Measurements from ENCODE around the gene OSBPL5. TPM values are rescaled to one million over a fixed set of nuclear protein-coding genes. Genes with fewer than 3 reads are reported as not detected.

Gene OSBPL5
- total and polyA plus RNA-seq, 2 donors: 28.2 to 42.3 TPM

GRCh38 chr11:3193373-3194015, 28.4 kb upstream of the OSBPL5 start:
- 89% methylated on average over 19 of the region's 19 CpGs for WGBS
- H3K4me1 ChIP-seq (ENCODE audit: control insufficient read depth in 2 of 2, insufficient read depth in 2 of 2, low read length in 2 of 2): no peaks in the 10 kb centered on the region
- H3K36me3 ChIP-seq (ENCODE audit: control insufficient read depth in 2 of 2, insufficient read depth in 2 of 2, low read length in 1 of 2): no peaks in the 10 kb centered on the region
- DNase-seq (ENCODE audit: low read depth in 6 of 9, low spot score in 9 of 9): no peak
- no peak overlapping the region for H3K27ac ChIP-seq (ENCODE audit: low read depth in 1 of 2, low read length in 1 of 2)
- peaks cover 0 to 8% of the 10 kb centered on the region in 2 donors for H3K27me3 ChIP-seq (ENCODE audit: control insufficient read depth in 2 of 2, insufficient read depth in 1 of 2, low read length in 1 of 2)
- H3K9me3 ChIP-seq (ENCODE audit: control insufficient read depth in 2 of 2, insufficient read depth in 1 of 2, low read length in 1 of 2): peaks cover 0 to 6% of the 10 kb centered on the region in 2 donors
- no peak overlapping the region for H3K4me3 ChIP-seq (ENCODE audit: low read length in 2 of 2)

GRCh38 chr11:3192511-3193372, 27.6 kb upstream of the OSBPL5 start:
- Histone ChIP-seq H3K27ac (ENCODE audit: low read depth in 1 of 2, low read length in 1 of 2) (no peak overlapping the region), H3K4me3 (ENCODE audit: low read length in 2 of 2) (no peak overlapping the region), H3K27me3 (ENCODE audit: control insufficient read depth in 2 of 2, insufficient read depth in 1 of 2, low read length in 1 of 2) (peaks cover 0 to 6% of the 10 kb centered on the region in 2 donors), H3K9me3 (ENCODE audit: control insufficient read depth in 2 of 2, insufficient read depth in 1 of 2, low read length in 1 of 2) (peaks cover 0 to 6% of the 10 kb centered on the region in 2 donors), H3K36me3 (ENCODE audit: control insufficient read depth in 2 of 2, insufficient read depth in 2 of 2, low read length in 1 of 2) (no peaks in the 10 kb centered on the region), H3K4me1 (ENCODE audit: control insufficient read depth in 2 of 2, insufficient read depth in 2 of 2, low read length in 2 of 2) (no peaks in the 10 kb centered on the region)
- 95% methylated on average over 14 of the region's 14 CpGs for WGBS
- no peak for DNase-seq (ENCODE audit: low read depth in 6 of 9, low spot score in 9 of 9)

DNA sequence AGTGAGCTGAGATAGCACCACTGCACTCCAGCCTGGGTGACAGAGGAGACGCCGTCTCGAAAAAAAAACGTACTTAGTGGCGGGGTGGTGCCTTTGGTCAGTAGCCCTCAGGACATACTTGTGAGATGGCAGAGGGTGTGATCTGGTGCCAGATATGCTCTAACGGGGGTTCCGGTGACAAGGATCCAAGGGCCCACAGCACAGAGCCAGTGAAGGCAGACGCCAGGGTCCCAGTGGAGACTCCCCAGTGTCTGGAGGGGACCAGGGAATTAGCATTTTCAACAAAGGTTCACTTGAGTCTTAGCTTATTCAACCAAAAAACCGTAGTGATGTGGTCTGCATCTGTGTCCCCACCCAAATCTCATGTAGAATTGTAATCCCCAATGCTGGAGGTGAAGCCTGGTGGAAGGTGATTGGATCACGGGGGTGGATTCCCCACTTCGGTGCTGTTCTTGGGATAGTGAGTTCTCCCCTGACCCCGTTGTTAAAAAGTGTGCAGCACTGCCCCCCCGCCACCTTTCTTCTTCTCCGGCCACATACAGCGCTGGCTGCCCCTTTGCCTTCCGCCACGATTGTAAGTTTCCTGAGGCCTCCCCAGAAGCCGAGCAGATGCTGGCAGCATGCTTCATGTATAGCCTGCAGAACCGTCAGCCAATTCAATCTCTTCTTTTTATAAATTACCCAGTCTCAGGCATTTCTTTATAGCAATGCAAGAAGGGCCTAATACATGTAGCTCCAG, 26.6 kb upstream of the OSBPL5 start:
- H3K36me3 ChIP-seq (ENCODE audit: control insufficient read depth in 2 of 2, insufficient read depth in 2 of 2, low read length in 1 of 2): no peaks in the 10 kb centered on the region
- H3K9me3 ChIP-seq (ENCODE audit: control insufficient read depth in 2 of 2, insufficient read depth in 1 of 2, low read length in 1 of 2): peaks cover 0 to 6% of the 10 kb centered on the region in 2 donors
- peaks cover 0 to 2% of the 10 kb centered on the region in 2 donors for H3K27me3 ChIP-seq (ENCODE audit: control insufficient read depth in 2 of 2, insufficient read depth in 1 of 2, low read length in 1 of 2)
- 93% methylated on average over 19 of the region's 19 CpGs for WGBS
- H3K4me3 ChIP-seq (ENCODE audit: low read length in 2 of 2): no peak overlapping the region
- DNase-seq (ENCODE audit: low read depth in 6 of 9, low spot score in 9 of 9): no peak
- H3K27ac ChIP-seq (ENCODE audit: low read depth in 1 of 2, low read length in 1 of 2): no peak overlapping the region
- no peaks in the 10 kb centered on the region for H3K4me1 ChIP-seq (ENCODE audit: control insufficient read depth in 2 of 2, insufficient read depth in 2 of 2, low read length in 2 of 2)

GRCh38 chr11:3190600-3190999, 25.5 kb upstream of the OSBPL5 start:
- DNase-seq (ENCODE audit: low read depth in 6 of 9, low spot score in 9 of 9): no peak
- H3K4me3 ChIP-seq (ENCODE audit: low read length in 2 of 2): no peak overlapping the region
- no peaks in the 10 kb centered on the region for H3K4me1 ChIP-seq (ENCODE audit: control insufficient read depth in 2 of 2, insufficient read depth in 2 of 2, low read length in 2 of 2)
- no peaks in the 10 kb centered on the region for H3K36me3 ChIP-seq (ENCODE audit: control insufficient read depth in 2 of 2, insufficient read depth in 2 of 2, low read length in 1 of 2)
- H3K9me3 ChIP-seq (ENCODE audit: control insufficient read depth in 2 of 2, insufficient read depth in 1 of 2, low read length in 1 of 2): peaks cover 0 to 6% of the 10 kb centered on the region in 2 donors
- H3K27me3 ChIP-seq (ENCODE audit: control insufficient read depth in 2 of 2, insufficient read depth in 1 of 2, low read length in 1 of 2): peaks cover 0 to 2% of the 10 kb centered on the region in 2 donors
- H3K27ac ChIP-seq (ENCODE audit: low read depth in 1 of 2, low read length in 1 of 2): no peak overlapping the region
- WGBS: 91% methylated on average over 6 of the region's 6 CpGs

GRCh38 chr11:3189886-3190583, 24.9 kb upstream of the OSBPL5 start:
- DNase-seq (ENCODE audit: low read depth in 6 of 9, low spot score in 9 of 9): no peak
- no peaks in the 10 kb centered on the region for H3K36me3 ChIP-seq (ENCODE audit: control insufficient read depth in 2 of 2, insufficient read depth in 2 of 2, low read length in 1 of 2)
- peaks cover 0 to 2% of the 10 kb centered on the region in 2 donors for H3K27me3 ChIP-seq (ENCODE audit: control insufficient read depth in 2 of 2, insufficient read depth in 1 of 2, low read length in 1 of 2)
- H3K27ac ChIP-seq (ENCODE audit: low read depth in 1 of 2, low read length in 1 of 2): no peak overlapping the region
- H3K4me3 ChIP-seq (ENCODE audit: low read length in 2 of 2): no peak overlapping the region
- WGBS: 95% methylated on average over 11 of the region's 11 CpGs
- H3K9me3 ChIP-seq (ENCODE audit: control insufficient read depth in 2 of 2, insufficient read depth in 1 of 2, low read length in 1 of 2): peaks cover 0 to 6% of the 10 kb centered on the region in 2 donors
- no peaks in the 10 kb centered on the region for H3K4me1 ChIP-seq (ENCODE audit: control insufficient read depth in 2 of 2, insufficient read depth in 2 of 2, low read length in 2 of 2)

DNA sequence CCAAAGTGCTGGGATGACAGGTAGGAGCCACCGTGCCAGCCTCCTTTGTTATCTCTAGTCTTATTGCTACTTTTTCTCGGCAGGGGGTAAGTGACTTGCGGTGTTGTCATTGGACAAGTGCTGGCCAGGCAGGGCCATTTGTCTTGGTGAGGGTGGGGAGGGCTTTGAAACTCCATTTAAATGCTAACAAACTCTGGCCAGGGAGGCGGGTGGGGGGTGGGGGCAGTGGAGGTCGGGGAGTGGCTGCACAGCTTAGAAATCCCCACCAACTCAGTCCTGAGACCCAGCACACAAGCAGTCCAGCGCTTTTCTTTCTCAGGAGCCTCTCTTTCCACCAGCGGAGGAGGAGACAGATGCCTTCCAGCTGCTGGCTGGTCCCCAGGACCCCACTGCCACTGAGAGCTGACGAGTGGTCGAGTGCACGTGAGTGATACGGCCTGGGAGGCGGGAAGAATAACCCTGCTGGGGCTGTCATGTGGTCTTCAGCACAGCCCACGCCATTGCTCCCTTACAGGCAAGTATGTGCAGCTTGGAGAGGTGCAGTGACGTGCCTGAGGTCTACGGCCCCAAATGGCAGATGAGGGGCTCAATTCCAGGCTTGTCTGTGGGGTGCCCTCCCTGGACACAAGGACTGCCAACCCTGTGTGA, 24.2 kb upstream of the OSBPL5 start:
- H3K9me3 ChIP-seq (ENCODE audit: control insufficient read depth in 2 of 2, insufficient read depth in 1 of 2, low read length in 1 of 2): peaks cover 0 to 6% of the 10 kb centered on the region in 2 donors
- WGBS: 91% methylated on average over 15 of the region's 15 CpGs
- H3K27ac ChIP-seq (ENCODE audit: low read depth in 1 of 2, low read length in 1 of 2): no peak overlapping the region
- H3K4me1 ChIP-seq (ENCODE audit: control insufficient read depth in 2 of 2, insufficient read depth in 2 of 2, low read length in 2 of 2): no peaks in the 10 kb centered on the region
- H3K36me3 ChIP-seq (ENCODE audit: control insufficient read depth in 2 of 2, insufficient read depth in 2 of 2, low read length in 1 of 2): no peaks in the 10 kb centered on the region
- DNase-seq (ENCODE audit: low read depth in 6 of 9, low spot score in 9 of 9): no peak
- H3K4me3 ChIP-seq (ENCODE audit: low read length in 2 of 2): no peak overlapping the region
- H3K27me3 ChIP-seq (ENCODE audit: control insufficient read depth in 2 of 2, insufficient read depth in 1 of 2, low read length in 1 of 2): peaks cover 0 to 2% of the 10 kb centered on the region in 2 donors

- no peak overlapping the region for H3K27ac ChIP-seq (ENCODE audit: low read depth in 1 of 2, low read length in 1 of 2)
- no peak for DNase-seq (ENCODE audit: low read depth in 6 of 9, low spot score in 9 of 9)
- WGBS: 94% methylated on average over 17 of the region's 17 CpGs
- no peaks in the 10 kb centered on the region for H3K36me3 ChIP-seq (ENCODE audit: control insufficient read depth in 2 of 2, insufficient read depth in 2 of 2, low read length in 1 of 2)
- H3K4me3 ChIP-seq (ENCODE audit: low read length in 2 of 2): no peak overlapping the region
- H3K9me3 ChIP-seq (ENCODE audit: control insufficient read depth in 2 of 2, insufficient read depth in 1 of 2, low read length in 1 of 2): peaks cover 0 to 6% of the 10 kb centered on the region in 2 donors
- H3K4me1 ChIP-seq (ENCODE audit: control insufficient read depth in 2 of 2, insufficient read depth in 2 of 2, low read length in 2 of 2): no peaks in the 10 kb centered on the region
- peaks cover 0 to 2% of the 10 kb centered on the region in 2 donors for H3K27me3 ChIP-seq (ENCODE audit: control insufficient read depth in 2 of 2, insufficient read depth in 1 of 2, low read length in 1 of 2)
These were observed 23.5 kb upstream of the OSBPL5 start for GRCh38 chr11:3188496-3189195.
